GM18907 (cell line): ENCODE measurements around the gene ABLIM1.

ENCODE experiments used
- ATAC-seq: cut with Tn5 transposase; IDR thresholded peaks from one replicate; pipeline ENCODE4 v1.9.1; 2021; ENCODE audit warnings: mild to moderate bottlenecking, moderate library complexity; ENCODE audit not compliant: unreplicated experiment

ABLIM1 gene

DNA sequence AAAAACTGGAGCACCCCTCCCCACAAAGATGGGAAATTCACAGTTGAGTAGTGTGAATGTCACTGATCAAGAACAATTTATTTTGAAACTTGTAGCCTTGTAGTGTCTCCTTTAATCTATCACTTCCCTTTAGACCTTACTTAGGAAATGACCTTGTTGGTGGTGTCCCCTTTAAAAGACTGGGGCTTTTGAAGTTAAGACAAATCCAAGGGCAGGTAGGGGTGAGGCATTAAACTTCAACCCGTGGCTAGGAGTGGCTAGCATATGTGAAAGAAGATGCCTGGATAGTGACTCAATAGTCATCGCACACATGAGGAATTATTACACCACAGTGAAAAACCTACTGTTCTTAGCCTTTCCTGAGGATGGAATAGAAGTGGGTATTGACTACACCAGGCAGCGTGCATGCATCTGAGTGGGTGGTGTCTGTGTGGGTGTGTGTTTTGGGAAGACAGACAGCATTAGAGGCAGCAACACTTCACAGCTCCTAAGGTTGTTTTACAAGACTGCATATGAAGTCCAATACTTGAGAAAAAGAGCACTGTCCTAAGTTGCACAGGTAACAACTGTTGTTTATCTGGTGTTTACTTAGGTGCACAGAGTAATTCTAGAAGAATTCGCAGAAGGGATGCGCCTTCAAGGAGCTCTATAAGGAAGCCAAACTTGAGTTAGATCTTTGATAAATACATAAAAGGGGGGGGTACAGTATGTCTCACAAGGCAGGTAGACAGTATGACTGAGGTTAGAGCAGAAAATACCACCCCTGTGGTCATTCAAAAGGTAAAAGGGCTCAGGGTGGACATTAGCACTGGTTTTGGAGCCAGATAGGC is 32.9 kb downstream of the ABLIM1 start:
- no peak for ATAC-seq

DNA sequence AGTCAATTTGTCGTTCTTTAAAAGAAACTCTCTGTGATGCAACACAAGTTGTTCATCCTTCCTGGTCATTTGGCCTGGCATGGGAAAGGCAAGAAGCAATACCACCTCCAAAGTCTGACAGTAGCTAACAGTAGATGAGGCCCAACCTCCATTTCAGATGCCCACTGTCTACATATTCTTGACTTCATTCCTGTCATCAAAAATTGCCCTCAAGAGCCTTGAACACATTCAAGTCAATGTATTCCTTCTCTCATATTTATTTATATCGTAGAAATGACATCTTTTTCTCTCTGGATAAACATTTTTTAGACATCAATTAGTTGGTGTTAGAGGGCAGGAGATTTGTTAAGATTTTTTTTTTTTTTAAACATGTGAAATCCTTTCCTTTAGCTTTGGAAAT is 33.7 kb downstream of the ABLIM1 start:
- no peak for ATAC-seq

DNA sequence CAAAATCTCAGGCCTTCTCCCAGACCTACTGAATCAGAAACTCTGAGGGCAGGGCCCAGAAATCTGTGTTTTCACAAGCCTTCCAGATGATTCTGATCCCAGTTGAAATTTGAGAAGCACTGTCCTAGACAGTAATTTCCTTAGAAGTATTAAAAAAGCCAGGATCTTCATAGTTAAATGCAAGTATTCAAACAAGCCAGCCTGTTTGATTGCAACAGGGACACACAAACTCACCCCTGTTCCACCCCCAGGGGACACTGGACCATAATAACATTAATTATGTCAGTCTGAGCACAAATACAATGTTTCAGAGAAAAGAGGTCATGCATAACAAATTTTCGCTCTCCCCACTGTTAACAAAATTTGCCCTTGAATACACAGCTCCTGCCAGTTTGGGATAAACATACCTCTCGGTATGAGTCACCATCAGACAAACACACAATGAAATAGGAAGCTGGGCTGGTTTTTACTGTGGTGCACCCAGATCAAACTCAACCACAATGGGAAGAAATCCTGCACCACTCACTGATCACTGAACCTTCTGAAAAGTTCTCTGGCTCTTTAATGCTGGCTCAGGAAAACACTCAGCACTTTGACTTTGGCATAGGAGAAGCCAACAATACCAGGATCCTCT is 34.3 kb downstream of the ABLIM1 start:
- ATAC-seq: no peak

DNA sequence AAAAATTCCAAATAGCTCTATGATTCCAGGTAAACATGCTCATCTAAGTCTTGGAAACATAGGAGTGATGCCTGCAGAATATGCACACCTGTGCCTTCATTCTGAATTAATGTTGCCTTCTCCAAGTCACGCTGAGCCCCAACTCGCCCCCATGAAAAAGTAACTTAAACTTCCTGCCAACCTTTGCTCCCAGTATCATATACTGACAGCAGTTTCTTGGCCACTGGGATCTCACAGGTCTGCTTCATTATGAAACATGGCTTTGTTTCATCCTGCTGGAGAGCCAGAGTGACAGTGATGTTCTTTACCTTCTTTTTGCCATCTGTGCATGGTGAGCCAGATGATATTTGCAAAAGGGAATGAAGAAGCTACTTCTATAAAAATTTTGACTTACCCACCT is 34.9 kb downstream of the ABLIM1 start:
- no peak for ATAC-seq

DNA sequence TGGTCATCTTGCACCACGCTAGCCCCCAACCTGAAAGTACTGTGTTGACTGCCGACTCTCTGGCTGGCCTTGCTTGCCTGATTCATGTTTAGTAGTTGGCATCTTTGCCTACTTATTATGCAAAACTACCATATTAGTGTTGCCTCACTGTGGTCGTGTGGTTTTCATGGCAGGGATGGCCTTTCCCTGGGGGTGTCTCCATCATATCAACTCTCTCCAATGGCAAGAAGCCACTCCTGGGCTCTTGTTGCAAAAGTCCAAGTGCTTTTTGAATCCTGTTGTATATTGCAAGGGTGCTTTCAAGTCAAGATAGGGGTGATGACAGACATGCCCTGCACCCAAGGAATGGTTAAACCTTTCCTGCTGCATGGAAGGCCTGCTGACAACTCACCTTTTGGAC is 39.4 kb downstream of the ABLIM1 start:
- no peak for ATAC-seq

DNA sequence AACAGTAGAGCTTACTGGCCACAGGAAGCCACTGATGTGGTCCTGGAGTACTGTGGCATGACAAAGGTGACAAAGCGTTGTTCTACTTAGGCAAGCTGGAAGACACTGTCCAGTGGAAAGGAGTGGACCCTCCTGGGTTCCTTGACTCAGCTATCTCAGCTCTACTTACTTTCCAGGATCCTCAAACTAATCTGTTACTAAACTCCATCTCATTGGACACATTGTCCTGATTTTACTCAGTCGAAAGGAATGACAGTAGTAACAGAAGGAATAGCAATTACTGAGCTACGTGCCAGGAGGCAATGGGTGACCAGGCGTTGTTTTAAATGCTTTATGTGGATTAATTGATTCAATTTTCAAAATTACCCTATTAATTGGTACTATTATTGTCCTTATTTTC is 41.6 kb downstream of the ABLIM1 start:
- ATAC-seq: no peak

DNA sequence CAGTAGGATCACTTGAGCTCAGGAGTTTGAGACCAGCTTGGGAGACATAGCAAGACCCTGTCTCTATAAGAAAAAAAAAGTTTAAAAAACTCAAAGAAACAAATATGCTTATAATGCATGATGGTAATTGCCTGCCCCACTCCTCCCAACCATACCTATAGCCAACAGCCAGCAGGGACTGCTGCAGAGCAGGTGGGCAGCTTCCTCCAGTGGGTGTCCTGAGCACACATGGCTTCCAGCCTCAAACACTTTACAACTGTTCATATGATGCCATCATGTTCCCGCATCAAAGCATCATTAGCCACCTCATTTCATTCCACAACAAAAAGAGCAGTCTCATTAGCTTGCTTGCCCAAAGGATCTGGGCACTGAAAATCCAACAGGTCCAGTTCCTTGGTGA is 42.0 kb downstream of the ABLIM1 start:
- ATAC-seq: no peak

DNA sequence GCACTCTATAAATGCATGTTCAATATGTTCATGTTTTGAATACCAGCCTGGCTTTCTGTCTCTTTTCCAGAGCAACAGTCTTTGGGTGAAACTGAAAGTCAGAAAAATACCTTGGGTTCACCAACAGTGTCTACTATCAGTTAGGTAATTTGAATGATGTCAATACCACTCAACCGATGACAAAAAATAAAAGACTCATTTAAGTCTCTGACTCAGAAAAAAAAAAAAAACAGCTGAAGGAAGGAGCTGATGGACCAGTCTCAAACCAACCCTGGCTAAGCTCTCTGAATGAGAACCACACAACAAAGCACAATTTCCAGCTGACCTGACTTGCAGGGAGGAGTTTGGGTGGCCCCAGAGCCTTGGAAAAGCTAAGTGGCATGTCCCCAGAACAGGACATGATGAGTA is 42.5 kb downstream of the ABLIM1 start:
- ATAC-seq: peak; percentile 97

DNA sequence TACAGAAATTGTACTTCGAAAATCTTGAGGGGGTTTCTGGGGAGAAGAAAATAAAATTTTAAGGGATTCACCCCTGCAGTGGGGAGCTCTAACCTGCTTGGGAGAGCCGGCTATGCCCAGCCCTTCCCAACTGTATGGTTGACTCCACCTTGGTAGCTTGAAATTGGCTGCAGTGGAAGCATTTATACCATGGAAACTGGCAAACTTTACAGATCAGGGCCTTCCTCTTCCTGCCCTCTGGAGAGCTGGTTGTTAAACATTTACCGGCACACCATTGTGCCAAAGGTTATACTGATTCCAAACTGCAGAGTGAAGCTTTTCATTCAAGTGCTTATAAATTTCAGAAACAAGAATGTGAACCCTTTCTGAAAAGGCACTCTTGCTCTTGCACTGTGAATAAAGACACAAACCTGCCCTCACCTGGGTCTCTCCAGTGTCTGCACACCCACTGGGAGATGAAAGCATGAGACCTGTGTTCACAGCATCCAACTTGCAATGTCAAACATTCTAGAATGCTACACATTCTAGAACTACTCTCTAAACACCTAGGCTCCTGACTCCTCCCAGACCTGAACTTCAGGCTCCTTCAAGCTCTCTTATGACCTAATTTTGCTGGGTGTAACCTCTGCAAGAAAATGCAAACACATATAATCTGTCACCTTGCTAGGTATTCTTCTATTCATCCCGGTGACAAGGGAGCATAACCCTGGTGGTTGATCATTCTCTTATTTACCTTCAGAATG is 44.7 kb downstream of the ABLIM1 start:
- no peak for ATAC-seq

DNA sequence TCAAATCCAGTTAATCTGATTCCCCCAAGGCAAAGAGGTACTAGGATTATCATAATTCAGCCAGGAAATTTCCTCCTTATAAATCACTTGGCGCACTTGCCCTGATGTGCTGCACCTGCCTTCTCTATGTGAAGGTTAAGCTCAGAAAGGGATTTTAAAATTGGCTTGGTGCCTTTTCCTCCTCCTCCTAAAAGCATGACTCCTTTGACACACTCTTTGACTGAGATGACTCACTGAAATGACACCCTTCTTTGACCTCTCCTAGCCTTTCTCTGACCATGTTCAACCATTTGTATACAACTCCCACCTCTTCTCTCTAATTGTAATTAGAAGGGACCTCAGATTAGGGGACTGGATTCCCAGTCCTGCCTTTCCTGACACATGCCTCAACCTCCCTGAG is 46.5 kb downstream of the ABLIM1 start:
- no peak for ATAC-seq

DNA sequence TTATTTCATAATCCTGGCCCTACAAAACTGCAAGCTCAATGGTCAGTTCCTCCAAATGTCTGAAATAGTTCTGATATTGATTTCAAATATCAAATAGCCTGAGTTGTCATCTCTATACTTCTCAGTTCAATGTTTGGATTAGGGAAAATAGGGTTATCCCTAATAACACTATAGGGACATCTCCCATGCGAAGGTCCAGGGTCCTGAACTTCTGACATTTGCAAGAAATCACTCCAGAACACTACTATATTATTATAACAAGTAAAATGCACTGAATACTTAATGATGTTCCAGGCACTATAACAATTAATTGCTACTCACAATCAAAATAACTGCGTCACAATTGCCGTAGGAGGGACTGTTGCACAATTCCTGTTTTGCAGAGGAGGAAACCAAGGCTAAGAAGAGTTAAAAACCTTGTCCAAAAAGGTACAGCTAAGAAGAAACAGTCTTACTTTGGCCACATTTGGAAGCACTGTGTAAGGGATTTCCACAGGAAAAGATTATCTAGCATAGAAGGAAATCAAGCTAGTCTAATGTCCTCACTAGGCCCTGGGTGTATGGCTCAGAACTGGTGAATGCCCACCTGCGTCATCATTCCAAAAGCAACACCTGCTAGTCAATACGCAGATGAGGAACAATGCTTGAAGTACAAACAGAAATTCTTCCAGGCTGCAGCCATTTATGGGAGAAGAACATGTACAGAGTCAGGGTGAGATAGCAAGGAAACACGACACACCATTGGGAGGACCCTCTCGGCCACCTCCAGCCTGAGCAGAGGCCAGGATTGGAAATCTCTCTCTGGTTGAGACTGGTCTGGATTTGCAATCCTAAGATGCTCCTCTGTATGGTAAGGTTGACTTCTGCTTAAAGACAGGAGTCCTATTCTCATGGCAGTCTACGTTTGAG is 48.3 kb downstream of the ABLIM1 start:
- ATAC-seq: no peak

DNA sequence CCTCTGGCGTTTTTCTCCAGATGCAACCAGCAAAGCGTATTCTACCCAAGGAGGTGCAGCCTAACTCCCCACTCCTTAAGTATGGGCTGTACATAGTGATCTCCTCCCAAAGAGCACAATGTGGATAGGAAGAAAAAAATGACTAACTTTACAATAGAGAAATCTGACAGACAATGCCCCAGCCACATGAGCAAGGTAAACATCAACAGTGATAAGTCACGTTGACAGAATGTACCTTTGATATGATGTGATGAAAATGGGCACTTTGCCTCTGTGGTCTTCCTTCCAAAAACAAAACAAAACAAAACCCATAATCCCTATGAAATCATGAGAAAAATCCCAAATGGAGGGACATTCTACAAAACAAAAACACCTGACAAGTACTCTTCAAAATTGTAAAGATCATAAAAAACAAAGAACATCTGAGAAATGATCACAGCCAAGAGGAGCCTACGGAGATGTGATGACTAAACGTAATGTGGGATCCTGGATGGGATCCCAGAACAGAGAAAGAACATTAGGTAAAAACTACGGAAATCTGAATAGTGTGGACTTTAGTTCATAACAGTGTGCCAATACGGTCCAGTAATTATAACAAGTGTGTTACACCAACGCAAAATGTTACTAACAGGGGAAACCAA is 50.6 kb downstream of the ABLIM1 start:
- no peak for ATAC-seq

DNA sequence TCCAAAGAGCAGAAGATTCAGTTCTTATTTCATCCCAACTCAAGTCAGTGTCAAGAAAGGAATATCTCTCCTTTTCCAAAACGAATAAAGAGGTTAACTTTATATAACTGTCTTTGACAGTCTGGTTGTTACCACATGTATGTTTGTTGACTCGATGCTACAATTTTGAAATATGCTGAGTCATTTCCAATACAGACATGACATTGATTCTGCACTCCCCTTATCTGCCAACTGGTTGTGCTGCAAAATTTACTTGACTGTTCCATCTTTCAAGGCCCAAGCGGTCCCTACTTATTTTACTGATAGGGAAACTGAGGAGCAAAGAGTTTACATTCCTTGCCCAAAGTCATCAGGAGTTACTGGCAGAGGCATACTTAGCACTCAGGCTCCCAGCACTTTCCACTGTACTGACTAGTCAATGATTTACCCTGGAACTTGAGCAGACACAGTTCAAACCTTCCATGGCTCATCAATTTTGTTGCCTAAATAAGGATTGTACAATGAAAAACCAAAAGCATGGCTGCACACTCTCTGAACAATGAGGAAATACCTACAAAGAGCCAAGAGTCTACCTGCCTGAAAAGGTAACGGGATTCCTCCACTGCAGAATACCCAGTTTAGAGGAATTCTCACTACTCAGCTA is 52.8 kb downstream of the ABLIM1 start:
- peak; percentile 68 for ATAC-seq

DNA sequence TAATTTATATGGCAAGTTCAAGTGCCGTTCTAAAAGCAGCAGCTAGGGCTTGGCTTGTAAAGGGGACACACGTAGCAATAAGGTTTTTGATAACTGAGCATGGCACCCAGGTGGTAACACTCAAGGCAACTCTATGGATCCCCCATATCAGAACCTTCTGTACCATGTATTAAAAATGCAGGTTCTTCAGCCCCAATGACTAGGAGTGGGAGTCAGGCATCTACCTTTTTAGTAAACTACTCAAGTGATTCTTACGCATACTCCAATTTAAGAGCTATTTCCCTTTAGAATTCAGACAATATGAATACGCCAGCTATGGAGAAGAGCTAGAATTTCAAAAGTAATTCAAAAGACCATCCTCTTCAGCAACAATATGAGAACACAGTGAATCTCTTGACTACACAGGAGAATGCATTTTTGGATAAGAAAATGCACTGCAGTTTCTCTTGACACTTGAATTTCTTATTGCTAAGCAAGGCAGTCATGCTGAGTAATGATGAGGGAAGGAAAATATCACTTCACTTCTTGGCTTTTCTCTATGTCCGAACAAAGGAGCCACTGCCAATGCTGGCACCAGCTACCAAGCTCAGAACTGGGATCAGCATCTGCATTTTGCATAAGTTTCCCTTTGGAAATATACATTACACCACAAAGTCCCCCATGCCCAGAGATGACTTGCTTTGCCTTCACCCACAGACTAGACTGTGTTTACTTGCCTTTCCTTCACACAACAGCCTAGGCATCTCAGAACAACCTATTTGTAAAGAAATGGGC is 53.5 kb downstream of the ABLIM1 start:
- ATAC-seq: peak; percentile 5

DNA sequence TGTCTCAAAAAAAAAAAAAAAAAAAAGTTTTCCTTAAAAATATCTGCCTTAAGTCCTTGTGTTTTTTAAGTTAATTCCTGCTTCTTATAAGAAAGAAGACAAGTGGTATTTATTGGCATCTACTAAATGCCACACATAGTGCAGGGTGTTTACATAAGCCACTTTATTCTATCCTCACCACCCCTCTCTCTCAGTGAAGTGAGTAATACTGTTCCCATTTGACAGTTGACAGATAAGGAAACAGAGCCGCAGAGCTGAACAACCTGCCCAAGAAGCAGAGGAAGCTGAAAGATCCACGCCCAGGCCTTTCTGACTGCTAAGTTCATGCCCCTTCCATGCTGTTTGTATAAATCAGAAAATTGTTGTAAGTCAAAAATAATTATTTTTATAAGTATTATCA is 54.1 kb downstream of the ABLIM1 start:
- ATAC-seq: no peak

DNA sequence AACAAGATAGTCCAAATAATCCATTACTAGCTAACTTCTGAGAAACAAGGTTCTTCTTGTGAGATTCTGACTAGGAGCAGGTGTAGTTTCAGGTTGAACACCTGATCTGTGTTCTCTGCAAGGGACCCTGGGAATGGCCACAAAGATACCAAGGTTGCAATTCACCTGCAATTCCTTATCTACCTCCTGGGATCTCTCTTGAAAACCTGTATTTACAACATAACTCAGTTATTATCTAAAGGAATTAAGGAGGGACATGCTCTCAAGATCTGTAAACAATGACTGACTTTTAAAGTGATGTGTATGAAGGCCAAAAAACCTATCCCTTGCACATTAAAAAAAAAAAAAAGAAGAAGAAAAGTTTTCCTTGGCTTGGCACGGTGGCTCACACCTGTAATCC is 54.8 kb downstream of the ABLIM1 start:
- ATAC-seq: no peak

DNA sequence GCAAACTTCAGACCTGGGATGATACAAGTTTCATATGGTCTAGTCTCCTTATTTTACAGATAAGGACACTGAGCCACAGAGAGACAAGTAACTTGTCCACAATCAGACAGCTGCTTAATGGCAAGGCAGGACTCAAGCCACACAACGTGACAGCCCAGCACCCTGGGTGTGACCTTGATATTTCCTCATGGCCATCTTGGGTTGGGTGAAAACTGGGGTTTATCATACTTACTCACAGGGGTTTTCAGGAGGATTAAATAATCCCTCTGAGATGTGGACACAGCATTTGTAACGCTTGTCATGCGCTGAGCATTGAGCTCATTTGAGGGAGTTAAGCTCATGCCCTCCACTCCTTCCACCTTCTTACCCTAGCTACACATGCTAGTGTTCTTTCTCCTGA is 58.0 kb downstream of the ABLIM1 start:
- ATAC-seq: no peak

DNA sequence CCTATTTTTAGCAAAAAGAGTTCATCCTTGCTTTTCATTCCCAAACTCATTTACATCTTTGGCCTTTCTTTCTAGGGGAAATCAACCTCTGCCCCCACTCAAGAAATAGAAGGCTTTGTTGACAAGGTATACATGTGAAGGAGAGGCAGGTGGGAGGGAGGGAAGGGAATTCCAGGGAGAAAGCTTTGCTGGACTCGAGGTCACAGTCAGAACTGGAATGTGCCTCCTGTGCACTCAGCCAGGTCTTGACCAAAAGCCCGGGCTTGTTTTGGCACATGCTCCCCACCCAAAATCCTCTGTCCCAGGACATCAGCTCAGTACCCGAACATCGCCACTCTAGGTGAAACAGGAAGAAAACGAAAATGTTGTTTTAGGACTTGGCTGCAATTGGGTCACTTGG is 61.3 kb downstream of the ABLIM1 start:
- ATAC-seq: no peak

DNA sequence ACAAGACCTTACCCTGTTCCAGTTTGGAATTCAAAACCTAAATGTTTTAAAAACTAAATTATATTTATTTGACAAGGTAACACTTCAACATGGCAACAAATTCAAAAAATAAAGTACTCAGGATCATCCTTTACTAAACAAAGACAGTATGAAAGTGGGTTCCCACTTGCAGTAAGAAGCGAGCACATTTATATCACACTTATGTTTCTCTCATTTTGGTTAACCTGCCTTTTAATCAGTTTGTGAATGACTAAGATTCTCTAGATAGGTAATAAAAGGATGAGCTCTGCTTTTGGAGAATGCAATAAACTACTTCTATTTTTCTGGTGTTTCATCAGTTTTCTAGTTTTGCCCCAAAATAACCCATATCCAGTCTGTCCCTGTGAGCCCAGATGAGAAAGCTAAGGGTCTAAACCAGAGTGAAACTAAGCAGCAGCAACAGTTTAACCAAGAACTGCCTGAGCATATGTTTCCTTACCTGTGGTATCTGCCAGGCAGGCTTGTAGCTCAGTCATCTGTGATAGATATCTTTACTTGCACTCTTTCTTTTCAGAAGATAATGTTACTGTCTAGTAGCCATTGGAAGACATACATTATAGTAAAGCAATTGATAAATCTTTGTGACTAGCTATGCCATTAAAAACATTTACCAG is 64.1 kb downstream of the ABLIM1 start:
- no peak for ATAC-seq
